ENCODE data around the gene OPA1.

DNA sequence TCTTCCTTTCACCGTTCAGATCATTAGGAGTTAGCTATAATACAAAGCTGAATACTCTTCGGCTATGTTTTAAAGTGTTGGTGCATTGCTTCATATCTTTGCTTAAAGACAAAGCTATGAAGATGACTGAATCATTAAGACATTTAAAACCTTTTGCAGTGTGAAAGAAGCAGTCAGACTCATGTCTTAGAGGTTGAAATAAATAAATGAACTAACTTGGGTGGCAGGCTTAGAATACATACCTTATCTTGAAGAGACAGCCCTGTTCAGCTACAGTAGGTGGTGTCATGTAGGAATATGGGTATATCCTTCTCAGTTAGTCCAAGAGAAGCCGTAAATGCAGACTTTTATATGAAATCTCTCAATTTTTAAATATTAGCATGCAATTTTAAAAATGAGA is 63.4 kb downstream of the OPA1 start:
- TF ChIP-seq, protein P1, sequence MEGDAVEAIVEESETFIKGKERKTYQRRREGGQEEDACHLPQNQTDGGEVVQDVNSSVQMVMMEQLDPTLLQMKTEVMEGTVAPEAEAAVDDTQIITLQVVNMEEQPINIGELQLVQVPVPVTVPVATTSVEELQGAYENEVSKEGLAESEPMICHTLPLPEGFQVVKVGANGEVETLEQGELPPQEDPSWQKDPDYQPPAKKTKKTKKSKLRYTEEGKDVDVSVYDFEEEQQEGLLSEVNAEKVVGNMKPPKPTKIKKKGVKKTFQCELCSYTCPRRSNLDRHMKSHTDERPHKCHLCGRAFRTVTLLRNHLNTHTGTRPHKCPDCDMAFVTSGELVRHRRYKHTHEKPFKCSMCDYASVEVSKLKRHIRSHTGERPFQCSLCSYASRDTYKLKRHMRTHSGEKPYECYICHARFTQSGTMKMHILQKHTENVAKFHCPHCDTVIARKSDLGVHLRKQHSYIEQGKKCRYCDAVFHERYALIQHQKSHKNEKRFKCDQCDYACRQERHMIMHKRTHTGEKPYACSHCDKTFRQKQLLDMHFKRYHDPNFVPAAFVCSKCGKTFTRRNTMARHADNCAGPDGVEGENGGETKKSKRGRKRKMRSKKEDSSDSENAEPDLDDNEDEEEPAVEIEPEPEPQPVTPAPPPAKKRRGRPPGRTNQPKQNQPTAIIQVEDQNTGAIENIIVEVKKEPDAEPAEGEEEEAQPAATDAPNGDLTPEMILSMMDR (IDR thresholded peaks at IDR 0.05), result no peak
- TF ChIP-seq POLR2A (IDR thresholded peaks at IDR 0.05) (no peak), POLR2AphosphoS5 (IDR thresholded peaks at IDR 0.05; ENCODE audit: insufficient read depth in 1 of 2, low read depth in 1 of 2) (no peak)
